Mesendoderm (in vitro differentiated cells): ENCODE data around the gene SKI.

Experiments used
- DNase-seq: peaks from one replicate; pipeline ENCODE4 v3.0.0; 2013
- H2AK5ac ChIP-seq: 2 replicates; pipeline ENCODE4 v1.6.1; 2013; ENCODE audit warnings: low read length, inconsistent platforms
- H2BK120ac ChIP-seq: 2 replicates; pipeline ENCODE4 v1.6.1; 2013; ENCODE audit warnings: low read depth, mild to moderate bottlenecking, low read length, moderate library complexity, mixed read lengths
- H2BK15ac ChIP-seq: replicated peaks from 2 replicates; pipeline ENCODE4 v1.6.1; 2013; ENCODE audit warnings: low read depth, mild to moderate bottlenecking, moderate library complexity
- H2BK5ac ChIP-seq: 2 replicates; pipeline ENCODE4 v1.6.1; 2013; ENCODE audit warnings: low read length, inconsistent platforms
- H3K18ac ChIP-seq: 2 replicates; pipeline ENCODE4 v1.6.1; 2013; ENCODE audit warnings: mild to moderate bottlenecking, low read length, mixed read lengths
- H3K23ac ChIP-seq: one replicate; pipeline ENCODE4 v1.6.1; 2013; ENCODE audit warnings: low read length
- H3K27ac ChIP-seq: 2 replicates; pipeline ENCODE4 v1.5.1; 2013; ENCODE audit warnings: low read depth, mild to moderate bottlenecking, inconsistent platforms, low read length, moderate library complexity
- H3K27me3 ChIP-seq: 2 replicates; pipeline ENCODE4 v1.6.1; 2013; ENCODE audit warnings: low read length, control low read depth, mild to moderate bottlenecking, inconsistent platforms; ENCODE audit not compliant: insufficient read depth, poor library complexity
- H3K36me3 ChIP-seq: 2 replicates; pipeline ENCODE4 v1.6.1; 2013; ENCODE audit warnings: low read length, inconsistent platforms; ENCODE audit not compliant: control insufficient read depth, insufficient read depth
- H3K4ac ChIP-seq: one replicate; pipeline ENCODE4 v1.6.1; 2013; ENCODE audit warnings: low read depth, mild to moderate bottlenecking, low read length, moderate library complexity
- H3K4me1 ChIP-seq: 2 replicates; pipeline ENCODE4 v1.6.1; 2013; ENCODE audit warnings: low read depth, low read length, inconsistent platforms; ENCODE audit not compliant: control insufficient read depth
- H3K4me2 ChIP-seq: 2 replicates; pipeline ENCODE4 v1.6.1; 2013; ENCODE audit warnings: low read length
- H3K4me3 ChIP-seq: 2 replicates; pipeline ENCODE4 v1.5.1; 2013; ENCODE audit warnings: mild to moderate bottlenecking, low read length
- H3K56ac ChIP-seq: one replicate; pipeline ENCODE4 v1.6.1; 2013; ENCODE audit warnings: low read length
- H3K79me1 ChIP-seq: 2 replicates; pipeline ENCODE4 v1.6.1; 2013; ENCODE audit warnings: low read length, inconsistent platforms
- H3K79me2 ChIP-seq: 2 replicates; pipeline ENCODE4 v1.6.1; 2013; ENCODE audit warnings: mild to moderate bottlenecking, low read length; ENCODE audit not compliant: control insufficient read depth, insufficient read depth
- H3K9ac ChIP-seq: 2 replicates; pipeline ENCODE4 v1.6.1; 2013; ENCODE audit warnings: low read length, inconsistent platforms
- H4K5ac ChIP-seq: one replicate; pipeline ENCODE4 v1.6.1; 2013; ENCODE audit warnings: low read length
- H4K8ac ChIP-seq: one replicate; pipeline ENCODE4 v1.6.1; 2013; ENCODE audit warnings: low read depth, mild to moderate bottlenecking, control low read depth, low read length, moderate library complexity
- WGBS: extraction: QIAGEN DNeasy Blood & Tissue Kit; methylation state at CpG from one replicate; pipeline ENCODE4 v1.1.7; 2013; ENCODE audit warnings: low lambda C conversion rate, missing lambda C conversion rate; ENCODE audit not compliant: insufficient coverage; ENCODE audit errors: extremely low coverage; 5-methylcytosine and 5-hydroxymethylcytosine counted together

SKI gene

DNA sequence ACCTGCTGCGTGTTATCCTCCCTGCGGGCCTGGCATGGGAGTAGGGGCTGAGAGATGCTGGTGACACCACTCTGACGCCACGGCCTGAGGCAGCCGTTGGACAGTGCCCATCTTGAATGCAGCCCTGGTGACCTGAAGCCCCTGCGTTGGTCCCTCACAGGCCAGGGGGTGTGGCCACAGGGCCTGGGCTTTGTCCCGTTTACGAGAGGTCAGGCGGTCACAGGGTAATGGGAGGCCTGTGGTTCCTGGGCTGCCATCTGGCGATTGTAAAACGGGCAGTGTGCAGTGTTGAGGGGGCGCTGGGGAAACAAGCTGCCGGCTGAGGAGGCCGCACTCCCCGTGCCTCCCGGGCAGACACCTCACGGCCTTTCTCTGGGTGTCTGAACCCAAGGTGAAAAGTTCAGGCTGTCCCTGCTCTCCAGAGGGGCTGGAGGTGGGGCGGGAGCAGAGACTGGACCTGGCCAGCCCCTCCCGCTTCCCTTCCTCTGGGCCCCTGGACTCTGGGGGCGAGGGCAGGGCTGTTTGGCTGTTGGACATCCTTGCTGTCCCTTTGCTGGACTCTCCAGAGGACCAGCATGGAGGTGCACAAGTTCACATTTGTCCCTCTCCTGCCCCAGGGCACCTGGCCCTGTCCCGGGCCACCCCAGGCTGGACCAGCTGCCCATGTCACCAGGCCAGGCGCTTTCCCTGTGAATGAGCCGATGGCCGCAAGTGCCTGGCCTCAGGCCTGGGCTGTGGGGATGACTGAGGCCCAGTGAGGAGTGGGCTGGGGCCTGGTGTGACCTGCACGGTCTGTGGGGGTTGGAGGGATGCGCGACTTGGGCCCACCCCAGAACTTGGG, 42.4 kb downstream of the SKI start:
- H3K4me1 ChIP-seq: peaks cover 3% of the 10 kb centered on the region
- no peak overlapping the region for H4K5ac ChIP-seq
- no peak overlapping the region for H2BK5ac ChIP-seq
- no peaks in the 10 kb centered on the region for H3K36me3 ChIP-seq
- H3K56ac ChIP-seq: peak overlapping the region; percentile 25
- no peak overlapping the region for H2BK15ac ChIP-seq
- H3K79me2 ChIP-seq: peaks cover 97% of the 10 kb centered on the region
- no peak overlapping the region for H3K27ac ChIP-seq
- H4K8ac ChIP-seq: no peak overlapping the region
- H3K4ac ChIP-seq: no peak overlapping the region
- no peaks in the 10 kb centered on the region for H3K27me3 ChIP-seq
- H3K18ac ChIP-seq: no peak overlapping the region
- no CpG with 5 or more reads among the region's 27 CpGs for WGBS
- H3K9ac ChIP-seq: no peak overlapping the region
- H2AK5ac ChIP-seq: no peak overlapping the region
- DNase-seq: no peak
- H2BK120ac ChIP-seq: no peak overlapping the region
- H3K4me3 ChIP-seq: no peak overlapping the region
- peaks cover 21% of the 10 kb centered on the region for H3K79me1 ChIP-seq
- H3K4me2 ChIP-seq: no peak overlapping the region
- peak overlapping the region; percentile 59 for H3K23ac ChIP-seq

DNA sequence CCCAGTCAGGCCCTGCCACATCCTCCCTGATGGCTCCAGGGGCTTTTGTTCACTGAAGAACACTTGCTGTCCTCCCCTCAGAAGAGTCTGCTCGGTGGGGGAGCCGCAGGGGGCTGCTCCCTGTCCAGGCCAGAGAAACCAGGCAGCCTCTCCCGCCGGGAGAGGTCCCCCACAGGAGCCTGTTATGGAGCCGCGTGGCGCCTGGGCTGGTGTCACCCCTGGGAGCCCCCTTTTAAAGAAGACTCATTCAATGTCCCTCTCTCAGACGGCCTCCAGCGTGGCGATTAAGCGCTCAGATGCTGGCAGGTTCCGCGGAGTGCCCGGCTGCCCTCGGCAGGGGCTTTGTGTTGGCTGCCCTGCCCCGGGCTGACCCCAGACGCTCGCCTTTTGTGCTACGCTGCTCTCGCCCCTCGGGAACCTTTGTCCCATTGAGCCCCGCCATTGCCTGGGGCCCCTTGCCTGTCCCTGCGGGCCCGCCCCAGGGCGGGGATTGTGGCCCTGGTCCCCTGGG, 43.1 kb downstream of the SKI start:
- peaks cover 3% of the 10 kb centered on the region for H3K4me1 ChIP-seq

DNA sequence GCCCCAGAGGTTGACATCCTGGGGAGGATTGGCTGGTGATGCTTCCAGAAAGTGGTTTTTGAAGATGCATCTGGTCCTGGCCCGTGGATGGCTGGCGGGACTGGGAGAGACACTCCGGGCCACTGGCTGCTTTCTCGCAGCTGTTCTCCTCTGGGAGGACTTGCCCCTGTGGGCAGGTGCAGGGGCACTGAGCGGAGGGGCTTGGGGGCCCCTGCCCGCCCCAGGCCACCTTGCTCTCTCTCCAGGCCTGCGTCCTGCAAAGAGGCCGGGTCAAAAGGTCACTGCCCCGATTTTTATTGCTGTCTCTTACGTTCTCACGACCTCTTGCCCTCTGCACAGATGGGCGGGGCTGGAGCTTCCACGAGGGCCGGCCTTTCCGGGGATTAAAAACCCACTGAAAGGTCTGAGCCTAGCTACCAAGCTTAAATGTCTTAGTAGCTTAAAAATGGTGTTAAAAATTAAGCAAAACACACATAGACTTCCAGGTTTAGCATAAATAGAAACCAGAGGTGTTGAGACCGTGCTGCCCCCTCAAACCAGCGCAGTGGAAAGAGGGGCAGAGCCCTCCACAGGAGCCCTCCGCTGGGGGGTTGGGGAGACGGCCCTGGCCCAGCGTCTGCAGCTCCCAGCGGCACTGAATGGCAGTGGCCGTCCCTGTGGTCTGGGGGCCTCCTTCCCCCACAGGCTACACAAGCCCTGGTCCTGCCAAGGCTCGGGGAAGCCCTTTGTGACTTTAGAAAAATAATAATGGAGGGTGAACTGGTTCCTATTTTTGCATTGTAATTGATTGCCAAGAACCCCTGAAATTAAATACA, 43.9 kb downstream of the SKI start:
- Histone ChIP-seq H3K36me3 (no peaks in the 10 kb centered on the region), H2BK15ac (no peak overlapping the region), H3K27me3 (no peaks in the 10 kb centered on the region), H3K79me2 (peaks cover 96% of the 10 kb centered on the region), H3K4me2 (no peak overlapping the region), H3K18ac (no peak overlapping the region), H3K4ac (no peak overlapping the region), H2BK5ac (no peak overlapping the region), H3K56ac (no peak overlapping the region), H3K4me3 (no peak overlapping the region), H3K4me1 (peaks cover 3% of the 10 kb centered on the region), H3K9ac (no peak overlapping the region), H2AK5ac (no peak overlapping the region), H3K23ac (no peak overlapping the region), H4K5ac (no peak overlapping the region), H3K79me1 (peaks cover 19% of the 10 kb centered on the region), H3K27ac (no peak overlapping the region), H4K8ac (no peak overlapping the region), H2BK120ac (no peak overlapping the region)
- DNase-seq: no peak
- WGBS: no CpG with 5 or more reads among the region's 23 CpGs

More for the DNA sequence above, 43.1 kb downstream of the SKI start:
- Histone ChIP-seq H2AK5ac (no peak overlapping the region), H2BK15ac (no peak overlapping the region), H2BK5ac (no peak overlapping the region), H3K18ac (no peak overlapping the region), H2BK120ac (no peak overlapping the region), H4K8ac (no peak overlapping the region), H3K4me2 (no peak overlapping the region), H3K9ac (no peak overlapping the region), H3K56ac (no peak overlapping the region), H3K27ac (no peak overlapping the region), H3K36me3 (no peaks in the 10 kb centered on the region), H3K79me1 (peaks cover 22% of the 10 kb centered on the region), H3K4ac (no peak overlapping the region), H3K27me3 (no peaks in the 10 kb centered on the region), H4K5ac (no peak overlapping the region), H3K79me2 (peaks cover 96% of the 10 kb centered on the region), H3K4me3 (no peak overlapping the region), H3K23ac (no peak overlapping the region)
- WGBS: no CpG with 5 or more reads among the region's 25 CpGs
- no peak for DNase-seq

DNA sequence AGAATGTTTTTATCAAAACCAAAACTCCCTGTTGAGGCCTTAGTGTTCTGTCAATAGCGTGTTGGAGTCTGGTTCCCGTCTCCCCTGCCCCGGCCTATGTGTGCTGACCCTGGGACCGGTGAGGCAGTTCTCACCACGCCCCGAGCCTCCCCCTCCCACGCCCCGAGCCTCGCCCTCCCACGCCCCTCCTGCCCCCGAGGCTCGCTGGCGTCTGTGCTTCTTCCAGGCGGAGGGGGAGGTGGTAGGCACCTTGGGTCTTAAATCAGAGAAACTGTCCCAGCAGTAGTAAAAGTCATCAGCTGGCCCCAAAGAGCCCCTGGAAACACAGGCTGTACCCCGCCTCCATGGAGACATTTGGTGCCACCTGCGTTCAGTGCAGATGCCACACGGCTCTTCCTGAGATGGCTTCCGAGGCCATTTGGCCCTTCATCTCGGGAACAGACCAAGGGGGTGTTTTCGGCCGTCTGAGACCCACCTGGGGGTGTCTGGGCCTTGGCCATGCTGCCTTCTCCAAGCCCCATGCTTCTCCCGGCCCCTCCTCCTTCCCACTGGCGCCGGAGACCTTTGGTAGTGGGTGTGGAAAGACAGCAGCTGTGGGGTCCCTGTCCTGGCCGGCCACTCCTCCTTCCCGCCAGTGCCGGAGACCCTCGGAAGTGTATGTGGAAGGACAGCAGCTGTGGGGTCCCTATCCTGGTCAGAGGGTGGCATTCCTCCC, 44.7 kb downstream of the SKI start:
- WGBS: no CpG with 5 or more reads among the region's 28 CpGs
- H3K27ac ChIP-seq: no peak overlapping the region
- no peak overlapping the region for H3K23ac ChIP-seq
- no peak overlapping the region for H2BK120ac ChIP-seq
- H2BK5ac ChIP-seq: no peak overlapping the region
- H3K79me2 ChIP-seq: peaks cover 96% of the 10 kb centered on the region
- no peak overlapping the region for H4K5ac ChIP-seq
- no peak overlapping the region for H2AK5ac ChIP-seq
- no peak overlapping the region for H3K4me3 ChIP-seq
- no peak overlapping the region for H3K4ac ChIP-seq
- H3K9ac ChIP-seq: no peak overlapping the region
- no peak overlapping the region for H3K4me2 ChIP-seq
- H3K27me3 ChIP-seq: no peaks in the 10 kb centered on the region
- H2BK15ac ChIP-seq: no peak overlapping the region
- peaks cover 24% of the 10 kb centered on the region for H3K79me1 ChIP-seq
- H3K56ac ChIP-seq: no peak overlapping the region
- peaks cover 5% of the 10 kb centered on the region for H3K4me1 ChIP-seq
- H3K18ac ChIP-seq: no peak overlapping the region
- H4K8ac ChIP-seq: no peak overlapping the region
- no peaks in the 10 kb centered on the region for H3K36me3 ChIP-seq
- no peak for DNase-seq

DNA sequence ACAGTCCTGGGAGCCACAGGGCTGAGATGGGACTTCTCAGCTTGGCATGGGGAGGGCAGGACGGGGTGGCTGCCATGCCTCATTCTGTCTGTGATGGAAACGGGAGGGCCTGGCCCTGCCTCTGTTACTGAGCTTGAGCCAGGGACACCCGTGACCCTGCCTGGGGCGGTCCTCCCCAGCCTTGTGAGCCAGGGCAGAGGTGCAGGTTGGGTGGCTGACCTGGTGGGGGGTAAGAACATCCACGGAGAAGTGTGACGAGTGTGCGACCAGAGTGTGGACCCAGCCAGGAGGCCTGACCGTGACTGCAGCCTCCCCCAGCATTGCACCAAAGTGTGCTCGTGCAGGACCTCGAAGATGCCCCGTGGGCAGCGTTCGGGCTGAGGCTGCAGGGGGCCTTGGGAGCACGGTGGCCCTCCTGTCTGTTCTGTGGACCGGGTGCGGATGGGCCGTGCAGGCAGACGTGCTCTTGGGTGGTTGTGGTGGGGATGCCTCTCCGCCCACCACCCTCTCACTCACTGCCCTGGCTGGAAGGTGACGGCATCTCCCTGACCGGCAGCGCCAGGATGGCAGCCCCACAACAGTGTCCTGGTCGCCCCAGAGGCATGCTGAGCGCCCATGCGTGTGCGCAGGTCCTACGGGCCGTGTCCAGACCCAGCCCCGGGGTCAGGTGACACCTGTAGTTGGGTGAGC, 45.4 kb downstream of the SKI start:
- H3K18ac ChIP-seq: no peak overlapping the region
- no peak overlapping the region for H3K56ac ChIP-seq
- peaks cover 20% of the 10 kb centered on the region for H3K79me1 ChIP-seq
- DNase-seq: no peak
- H3K4me3 ChIP-seq: no peak overlapping the region
- H3K27me3 ChIP-seq: no peaks in the 10 kb centered on the region
- no peak overlapping the region for H2AK5ac ChIP-seq
- no peak overlapping the region for H3K4me2 ChIP-seq
- no peaks in the 10 kb centered on the region for H3K36me3 ChIP-seq
- H2BK15ac ChIP-seq: no peak overlapping the region
- H3K23ac ChIP-seq: no peak overlapping the region
- H3K79me2 ChIP-seq: peaks cover 95% of the 10 kb centered on the region
- H4K5ac ChIP-seq: no peak overlapping the region
- H2BK120ac ChIP-seq: no peak overlapping the region
- no peak overlapping the region for H3K27ac ChIP-seq
- no peak overlapping the region for H3K4ac ChIP-seq
- no peak overlapping the region for H4K8ac ChIP-seq
- H2BK5ac ChIP-seq: no peak overlapping the region
- H3K4me1 ChIP-seq: peaks cover 10% of the 10 kb centered on the region
- no CpG with 5 or more reads among the region's 29 CpGs for WGBS
- H3K9ac ChIP-seq: no peak overlapping the region
